Lower leg skin (tissue), 3 donors: ENCODE results near the gene AJAP1.

ENCODE experiments used
- CTCF ChIP-seq, 3 donors: fragments of 450-650 bp; IDR thresholded peaks; one replicate each; pipeline ENCODE4 v1.5.1; 2016; ENCODE audit warnings: antibody characterized with exemption in 3 of 3, mild to moderate bottlenecking in 3 of 3, moderate library complexity in 2 of 3
- POLR2A ChIP-seq, 2 donors: fragments of 450-650 bp; IDR thresholded peaks; one replicate each; pipeline ENCODE4 v1.6.1; 2016 to 2017; ENCODE audit warnings: antibody characterized with exemption in 2 of 2, mild to moderate bottlenecking in 1 of 2, moderate library complexity in 1 of 2

- TF ChIP-seq CTCF (IDR thresholded peaks at IDR 0.05) = no peak
- no peak for TF ChIP-seq POLR2A (IDR thresholded peaks at IDR 0.05)
Measured at GRCh38 chr1:4612991-4613390, 41.4 kb upstream of the AJAP1 start.
